ES-I3 (cell line): ENCODE measurements around the gene ACVRL1.
A peak's percentile ranks its signal among the peaks of the same experiment; 100 is the strongest.

Source experiments
- H3K36me3 ChIP-seq: 2 replicates; pipeline ENCODE4 v1.6.1; 2013; ENCODE audit warnings: mild to moderate bottlenecking, low read length, control low read depth, moderate library complexity; ENCODE audit not compliant: insufficient read depth
- H3K4me1 ChIP-seq: 2 replicates; pipeline ENCODE4 v1.6.1; 2013; ENCODE audit warnings: mild to moderate bottlenecking, control low read depth, low read length; ENCODE audit not compliant: insufficient read depth
- H3K9ac ChIP-seq: 2 replicates; pipeline ENCODE4 v1.6.1; 2013; ENCODE audit warnings: low read depth, mild to moderate bottlenecking, low read length, moderate library complexity
- H3K9me3 ChIP-seq: 2 replicates; pipeline ENCODE4 v1.6.1; 2013; ENCODE audit warnings: mild to moderate bottlenecking, low read length, moderate library complexity; ENCODE audit not compliant: control insufficient read depth, insufficient read depth

Gene ACVRL1

GRCh38 chr12:51907083-51907855 is at the start of gene ACVRL1:
TSS of gene ACVRL1 (plus strand) at chr12:51907504. CDS start at chr12:51912475, 4,971 bp downstream.
- H3K36me3 ChIP-seq = no peaks in the 10 kb centered on the region
- H3K9me3 ChIP-seq = no peaks in the 10 kb centered on the region
- H3K9ac ChIP-seq = peak within 1 kb of the TSS; percentile 56; the same call in 1 of the 2 replicates
- H3K4me1 ChIP-seq = peaks cover 13% of the 10 kb centered on the region; the same call in 1 of the 2 replicates

GRCh38 chr12:51860986-51861385 is 46.3 kb upstream of the ACVRL1 start:
- H3K9me3 ChIP-seq = no peaks in the 10 kb centered on the region
- H3K9ac ChIP-seq = no peak overlapping the region
- H3K4me1 ChIP-seq = peaks cover 11% of the 10 kb centered on the region
- no peaks in the 10 kb centered on the region for H3K36me3 ChIP-seq

- peaks cover 16% of the 10 kb centered on the region for H3K4me1 ChIP-seq
- peak overlapping the region; percentile 48; the same call in 1 of the 2 replicates for H3K9ac ChIP-seq
- H3K9me3 ChIP-seq = no peaks in the 10 kb centered on the region
- no peaks in the 10 kb centered on the region for H3K36me3 ChIP-seq
Measured at GRCh38 chr12:51862947-51863346, 44.4 kb upstream of the ACVRL1 start.

GRCh38 chr12:51863363-51863932 is 43.9 kb upstream of the ACVRL1 start:
- Histone ChIP-seq H3K9me3 (no peaks in the 10 kb centered on the region), H3K4me1 (peaks cover 16% of the 10 kb centered on the region), H3K36me3 (no peaks in the 10 kb centered on the region), H3K9ac (peak overlapping the region; percentile 60)

- Histone ChIP-seq H3K4me1 (peaks cover 16% of the 10 kb centered on the region), H3K9ac (peak overlapping the region; percentile 60; the same call in 1 of the 2 replicates), H3K9me3 (no peaks in the 10 kb centered on the region), H3K36me3 (no peaks in the 10 kb centered on the region)
Measured at GRCh38 chr12:51863933-51864832, 43.1 kb upstream of the ACVRL1 start.

- no peaks in the 10 kb centered on the region for H3K36me3 ChIP-seq
- no peaks in the 10 kb centered on the region for H3K9me3 ChIP-seq
- peak overlapping the region; percentile 60; the same call in 1 of the 2 replicates for H3K9ac ChIP-seq
- H3K4me1 ChIP-seq = peaks cover 21% of the 10 kb centered on the region
Measured at GRCh38 chr12:51864833-51865670, 42.3 kb upstream of the ACVRL1 start.

GRCh38 chr12:51865757-51866270 is 41.5 kb upstream of the ACVRL1 start:
- H3K9ac ChIP-seq = no peak overlapping the region
- no peaks in the 10 kb centered on the region for H3K9me3 ChIP-seq
- H3K4me1 ChIP-seq = peaks cover 26% of the 10 kb centered on the region
- no peaks in the 10 kb centered on the region for H3K36me3 ChIP-seq

GRCh38 chr12:51866324-51866723 is 41.0 kb upstream of the ACVRL1 start:
- peaks cover 26% of the 10 kb centered on the region for H3K4me1 ChIP-seq
- H3K9me3 ChIP-seq = no peaks in the 10 kb centered on the region
- H3K9ac ChIP-seq = no peak overlapping the region
- H3K36me3 ChIP-seq = no peaks in the 10 kb centered on the region

- Histone ChIP-seq H3K9me3 (no peaks in the 10 kb centered on the region), H3K36me3 (no peaks in the 10 kb centered on the region), H3K4me1 (peaks cover 29% of the 10 kb centered on the region), H3K9ac (no peak overlapping the region)
Measured at GRCh38 chr12:51866762-51867161, 40.5 kb upstream of the ACVRL1 start.

GRCh38 chr12:51867371-51867770 is 39.9 kb upstream of the ACVRL1 start:
- Histone ChIP-seq H3K9ac (no peak overlapping the region), H3K4me1 (peaks cover 35% of the 10 kb centered on the region), H3K9me3 (no peaks in the 10 kb centered on the region), H3K36me3 (no peaks in the 10 kb centered on the region)

GRCh38 chr12:51867796-51868428 is 39.4 kb upstream of the ACVRL1 start:
- no peak overlapping the region for H3K9ac ChIP-seq
- H3K9me3 ChIP-seq = no peaks in the 10 kb centered on the region
- H3K36me3 ChIP-seq = no peaks in the 10 kb centered on the region
- H3K4me1 ChIP-seq = peaks cover 35% of the 10 kb centered on the region

- H3K9me3 ChIP-seq = no peaks in the 10 kb centered on the region
- peaks cover 41% of the 10 kb centered on the region for H3K4me1 ChIP-seq
- no peaks in the 10 kb centered on the region for H3K36me3 ChIP-seq
- H3K9ac ChIP-seq = peak overlapping the region; percentile 78
Measured at GRCh38 chr12:51868821-51869495, 38.3 kb upstream of the ACVRL1 start.

- H3K4me1 ChIP-seq = peaks cover 41% of the 10 kb centered on the region
- peak overlapping the region; percentile 78 for H3K9ac ChIP-seq
- H3K9me3 ChIP-seq = no peaks in the 10 kb centered on the region
- no peaks in the 10 kb centered on the region for H3K36me3 ChIP-seq
Measured at GRCh38 chr12:51869496-51869865, 37.8 kb upstream of the ACVRL1 start.
